HG03060 (cell line): ENCODE results near the gene KCTD13.
"Not testable (repeated sequence)": the region's sequence is repeated elsewhere in the genome, so short reads cannot be mapped to it uniquely, and the experiment has no call there.

ENCODE experiments used
- ATAC-seq: cut with Tn5 transposase; IDR thresholded peaks from one replicate; pipeline ENCODE4 v1.9.1; 2021; ENCODE audit warnings: low read depth, moderate number of reproducible peaks; ENCODE audit not compliant: unreplicated experiment

KCTD13 gene

DNA sequence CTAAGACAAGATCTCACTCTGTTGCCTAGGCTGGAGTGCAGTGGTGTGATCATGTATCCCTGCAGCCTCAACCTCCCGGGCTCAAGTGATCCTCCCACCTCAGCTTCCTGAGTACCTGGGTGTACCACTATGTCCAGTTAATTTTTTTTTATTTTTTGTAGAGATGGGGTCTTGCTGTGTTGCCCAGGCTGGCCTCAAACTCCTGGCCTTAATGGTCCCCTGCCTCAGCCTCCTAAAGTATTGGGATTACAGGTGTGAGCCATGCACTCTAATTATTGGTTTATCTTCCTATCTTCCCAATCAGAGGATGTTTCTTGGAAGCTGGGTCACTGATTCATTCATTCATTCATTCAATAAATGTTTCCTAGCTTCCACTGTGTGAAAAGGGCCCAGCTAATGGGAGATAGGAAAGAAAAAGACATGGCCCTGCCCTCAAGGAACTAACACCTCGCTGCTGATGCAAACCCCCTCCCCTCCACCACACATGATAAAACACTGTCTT is 17.3 kb downstream of the KCTD13 start:
- ATAC-seq: no peak

DNA sequence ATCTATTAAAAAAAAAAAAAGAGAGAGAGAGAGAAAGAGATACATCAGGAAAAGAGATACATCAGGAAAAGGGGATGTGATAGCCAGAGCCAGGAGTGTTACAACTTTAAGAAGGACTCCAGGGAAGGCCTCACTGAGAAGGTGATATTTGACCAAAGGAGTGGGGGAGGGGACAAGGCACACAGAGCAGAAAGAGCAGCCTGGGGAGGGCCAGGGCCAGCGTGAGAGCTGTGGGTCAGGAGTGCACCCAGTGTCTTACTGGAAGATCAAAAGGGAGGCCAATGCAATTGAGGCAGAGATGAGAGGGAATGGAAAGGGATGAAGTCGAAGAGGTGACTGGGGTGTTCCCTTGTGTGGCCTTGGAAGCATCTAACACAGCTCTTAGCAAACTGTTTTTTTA is 18.1 kb downstream of the KCTD13 start:
- no peak for ATAC-seq

GRCh38 chr16:29906520-29907244 is 19.3 kb downstream of the KCTD13 start:
- ATAC-seq: no peak

DNA sequence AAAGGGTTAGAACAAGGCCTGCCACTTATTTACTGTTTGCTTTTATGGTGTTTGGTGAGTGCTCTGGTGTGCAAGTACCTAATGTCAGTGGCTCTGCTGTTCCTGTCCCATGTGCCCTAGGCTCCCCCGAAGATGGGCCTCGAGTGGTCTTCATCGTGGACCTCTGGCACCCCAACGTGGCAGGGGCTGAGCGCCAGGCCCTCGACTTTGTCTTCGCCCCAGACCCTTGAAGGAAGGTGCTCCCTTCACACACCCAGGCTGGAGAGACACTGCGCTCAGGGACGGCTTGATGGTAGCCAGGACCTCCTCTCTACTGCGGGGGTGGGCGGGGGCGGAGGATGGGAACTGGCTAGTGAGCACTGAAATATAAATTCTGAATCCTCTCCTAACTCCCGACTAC is 20.4 kb downstream of the KCTD13 start:
- ATAC-seq: no peak

GRCh38 chr16:29904947-29905346 is 21.1 kb downstream of the KCTD13 start:
- no peak for ATAC-seq

GRCh38 chr16:29903590-29903989 is 22.4 kb downstream of the KCTD13 start:
- no peak for ATAC-seq

DNA sequence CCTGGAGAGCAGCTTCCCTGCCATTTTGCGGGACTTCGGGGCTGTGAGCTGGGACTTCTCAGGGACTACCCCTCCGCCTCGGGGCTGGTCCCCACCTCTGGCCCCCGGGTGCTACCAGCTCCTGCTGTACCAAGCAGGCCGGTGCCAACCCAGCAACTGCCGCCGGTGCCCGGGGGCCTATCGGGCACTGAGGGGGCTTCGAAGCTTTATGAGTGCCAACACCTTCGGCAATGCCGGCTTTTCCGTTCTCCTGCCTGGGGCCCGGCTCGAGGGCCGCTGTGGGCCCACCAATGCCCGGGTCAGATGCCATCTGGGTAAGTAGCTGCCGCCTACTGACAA is 24.4 kb downstream of the KCTD13 start:
- ATAC-seq: no peak

GRCh38 chr16:29900888-29901606 is 25.0 kb downstream of the KCTD13 start:
- no peak for ATAC-seq

- no peak for ATAC-seq
Measured at GRCh38 chr16:29900102-29900887, 25.7 kb downstream of the KCTD13 start, which contains the start of gene ASPHD1. TSS of gene ASPHD1 (plus strand) at chr16:29900488. CDS start at chr16:29900972, 484 bp downstream.

GRCh38 chr16:29899516-29900101 is 26.4 kb downstream of the KCTD13 start, which contains the start of gene SEZ6L2:
TSS of gene SEZ6L2 (minus strand) at chr16:29899550. CDS start at chr16:29899019, 531 bp downstream.
- ATAC-seq: no peak

GRCh38 chr16:29898804-29899515 is 27.1 kb downstream of the KCTD13 start:
- ATAC-seq: no peak

DNA sequence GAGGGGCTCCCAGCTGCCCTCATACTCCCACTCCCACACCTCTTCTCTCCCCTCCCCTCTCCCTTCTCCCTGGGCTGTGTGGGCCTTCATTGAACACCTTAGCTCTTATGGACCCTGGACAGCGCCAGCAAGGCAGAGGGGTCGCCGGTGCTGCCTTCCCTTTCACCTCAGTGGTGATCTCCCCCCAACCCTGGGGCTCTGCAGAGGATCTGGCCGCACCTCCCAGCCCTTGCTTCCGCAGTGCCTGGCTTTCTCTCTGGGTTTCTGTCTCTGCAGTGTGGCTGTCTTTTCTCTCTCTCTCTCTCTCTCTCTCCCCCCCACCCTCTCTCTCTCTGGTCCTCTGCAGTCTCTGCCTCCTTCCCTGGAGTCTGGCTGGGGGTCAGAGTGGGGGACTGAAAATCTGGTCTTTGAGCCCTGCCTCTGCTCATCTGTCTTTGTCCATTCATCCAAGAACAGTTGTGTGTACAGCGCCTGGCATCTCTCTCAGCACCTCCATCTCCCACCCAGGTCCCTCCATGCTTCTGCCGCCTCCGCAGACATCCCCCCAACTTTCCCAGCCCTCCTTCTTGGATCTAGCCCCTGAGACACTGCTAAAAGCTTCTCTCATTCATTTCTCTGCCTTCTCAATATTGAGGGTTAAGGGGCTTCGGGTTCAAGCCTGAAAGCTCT is 27.8 kb downstream of the KCTD13 start:
- no peak for ATAC-seq

DNA sequence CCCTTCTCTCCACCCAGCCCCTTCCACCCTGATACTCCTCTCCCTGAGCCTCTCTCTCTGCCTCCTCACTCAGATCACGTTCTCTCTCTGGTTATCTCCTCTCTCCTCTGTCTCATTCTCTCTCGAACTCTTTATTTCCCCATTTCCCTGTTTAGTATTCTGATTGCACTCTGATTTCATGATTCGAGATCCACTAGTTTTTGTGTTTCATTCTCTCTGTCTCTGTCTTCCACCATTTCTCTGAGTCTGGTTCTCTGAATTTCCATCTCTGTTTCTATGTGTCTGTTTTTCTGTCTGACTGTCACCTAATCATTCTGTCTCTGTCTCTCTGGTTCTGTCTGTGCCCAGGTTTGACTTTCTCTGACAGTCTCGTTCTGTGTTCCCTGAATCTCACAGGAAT is 28.7 kb downstream of the KCTD13 start:
- no peak for ATAC-seq

GRCh38 chr16:29896841-29897240 is 29.2 kb downstream of the KCTD13 start:
- ATAC-seq: no peak

DNA sequence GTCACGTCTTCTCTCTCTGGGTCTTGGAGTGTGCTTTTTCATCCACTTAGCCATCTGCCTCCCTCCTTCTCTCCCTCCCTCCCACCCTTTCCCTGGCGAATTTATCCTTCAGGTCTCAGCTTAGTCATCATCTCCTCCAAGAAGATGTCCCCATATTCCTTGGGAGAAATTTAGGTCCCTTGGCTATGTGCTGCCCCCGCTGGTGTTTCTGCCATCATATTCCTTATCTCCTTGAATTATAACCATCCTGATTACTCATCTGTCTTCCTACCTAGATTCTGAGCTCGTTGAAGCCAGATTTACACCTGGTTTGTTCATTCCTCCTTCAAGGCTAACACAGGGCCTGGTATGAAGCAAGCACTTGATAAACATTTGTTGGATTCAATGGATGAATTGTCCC is 31.7 kb downstream of the KCTD13 start:
- no peak for ATAC-seq

DNA sequence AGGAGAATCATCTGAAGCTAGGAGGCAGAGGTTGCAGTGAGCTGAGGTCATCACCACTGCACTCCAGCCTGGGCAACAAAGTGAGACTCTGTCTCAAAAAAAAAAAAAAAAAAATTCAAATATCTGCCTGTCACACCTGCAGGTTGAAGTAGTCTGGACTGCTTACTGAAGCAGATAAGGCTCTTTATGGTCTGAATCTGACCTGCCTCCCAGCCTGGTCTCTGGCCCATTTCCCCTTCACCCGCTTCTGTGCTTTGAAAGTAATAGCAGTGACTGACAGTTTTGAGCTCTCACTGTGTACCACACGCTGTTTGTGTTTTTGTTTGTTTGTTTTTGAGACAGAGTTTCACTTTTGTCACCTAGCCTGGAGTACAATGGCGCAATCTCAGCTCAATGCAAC is 32.5 kb downstream of the KCTD13 start:
- no peak for ATAC-seq

GRCh38 chr16:29892458-29892813 is 33.6 kb downstream of the KCTD13 start:
- ATAC-seq: no peak

- no peak for ATAC-seq
Measured at GRCh38 chr16:29891525-29892457, 34.2 kb downstream of the KCTD13 start.

DNA sequence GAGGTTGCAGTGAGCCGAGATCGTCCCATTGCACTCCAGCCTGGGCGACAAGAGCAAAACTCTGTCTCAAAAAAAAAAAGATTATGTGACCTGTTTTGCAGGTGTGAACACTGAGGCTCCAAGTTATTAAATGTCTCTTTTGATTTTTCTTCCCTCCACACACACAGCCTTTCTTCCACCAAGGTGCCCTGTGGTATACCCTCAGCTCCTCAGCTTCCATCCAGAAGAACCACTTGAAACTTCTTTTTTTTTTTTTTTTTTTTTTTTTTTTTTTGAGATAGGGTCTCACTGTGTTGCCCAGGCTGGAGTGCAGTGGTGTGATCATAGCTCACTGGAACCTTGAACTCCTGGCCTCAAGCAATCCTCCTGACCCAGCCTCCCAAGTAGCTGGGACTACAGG is 36.7 kb downstream of the KCTD13 start:
- not testable (repeated sequence) for ATAC-seq
